ENCODE data around the gene HNRNPUL1.
"Not testable (repeated sequence)": the region's sequence is repeated elsewhere in the genome, so short reads cannot be mapped to it uniquely, and the experiment has no call there.

The HNRNPUL1 gene

DNA sequence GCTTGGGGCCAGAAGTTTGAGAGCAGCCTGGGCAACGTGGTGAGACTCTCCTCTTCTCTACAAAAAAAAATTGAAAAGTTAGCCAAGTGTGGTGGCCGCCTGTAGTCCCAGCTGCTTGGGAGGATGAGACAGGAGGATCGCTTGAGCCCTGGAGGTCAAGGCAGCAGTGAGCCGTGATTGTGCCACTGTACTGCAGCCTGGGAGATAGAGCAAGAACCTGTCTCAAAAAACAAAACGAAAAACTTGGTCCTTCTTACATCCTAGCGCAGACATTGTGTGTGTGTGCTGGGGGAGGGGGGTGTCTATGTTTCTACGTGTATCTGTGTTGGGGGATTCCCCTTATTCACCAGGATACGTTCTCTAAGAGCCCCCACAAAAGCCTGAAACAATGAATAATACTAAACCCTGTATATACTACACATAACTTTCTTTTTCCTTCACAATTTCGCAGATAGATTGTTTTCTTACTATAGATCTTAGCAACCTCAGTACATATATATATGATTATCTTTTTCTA is 37.2 kb upstream of the HNRNPUL1 start:
- H3K4me3 ChIP-seq (ENCODE audit: low read depth, low read length), result no peak overlapping the region
- TF ChIP-seq, protein P1, sequence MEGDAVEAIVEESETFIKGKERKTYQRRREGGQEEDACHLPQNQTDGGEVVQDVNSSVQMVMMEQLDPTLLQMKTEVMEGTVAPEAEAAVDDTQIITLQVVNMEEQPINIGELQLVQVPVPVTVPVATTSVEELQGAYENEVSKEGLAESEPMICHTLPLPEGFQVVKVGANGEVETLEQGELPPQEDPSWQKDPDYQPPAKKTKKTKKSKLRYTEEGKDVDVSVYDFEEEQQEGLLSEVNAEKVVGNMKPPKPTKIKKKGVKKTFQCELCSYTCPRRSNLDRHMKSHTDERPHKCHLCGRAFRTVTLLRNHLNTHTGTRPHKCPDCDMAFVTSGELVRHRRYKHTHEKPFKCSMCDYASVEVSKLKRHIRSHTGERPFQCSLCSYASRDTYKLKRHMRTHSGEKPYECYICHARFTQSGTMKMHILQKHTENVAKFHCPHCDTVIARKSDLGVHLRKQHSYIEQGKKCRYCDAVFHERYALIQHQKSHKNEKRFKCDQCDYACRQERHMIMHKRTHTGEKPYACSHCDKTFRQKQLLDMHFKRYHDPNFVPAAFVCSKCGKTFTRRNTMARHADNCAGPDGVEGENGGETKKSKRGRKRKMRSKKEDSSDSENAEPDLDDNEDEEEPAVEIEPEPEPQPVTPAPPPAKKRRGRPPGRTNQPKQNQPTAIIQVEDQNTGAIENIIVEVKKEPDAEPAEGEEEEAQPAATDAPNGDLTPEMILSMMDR (IDR thresholded peaks at IDR 0.05; ENCODE audit: borderline replicate concordance, insufficient read depth, low read depth, low read length), result no peak

GRCh38 chr19:41228486-41228885 is 35.7 kb upstream of the HNRNPUL1 start:
- no peak overlapping the region for H3K4me3 ChIP-seq (ENCODE audit: low read depth, low read length)
- TF ChIP-seq, protein P1 (IDR thresholded peaks at IDR 0.05; ENCODE audit: borderline replicate concordance, insufficient read depth, low read depth, low read length), result no peak

- H3K4me3 ChIP-seq (ENCODE audit: low read depth, low read length), result not testable (repeated sequence)
These were observed 34.8 kb upstream of the HNRNPUL1 start for GRCh38 chr19:41229338-41229737.

DNA sequence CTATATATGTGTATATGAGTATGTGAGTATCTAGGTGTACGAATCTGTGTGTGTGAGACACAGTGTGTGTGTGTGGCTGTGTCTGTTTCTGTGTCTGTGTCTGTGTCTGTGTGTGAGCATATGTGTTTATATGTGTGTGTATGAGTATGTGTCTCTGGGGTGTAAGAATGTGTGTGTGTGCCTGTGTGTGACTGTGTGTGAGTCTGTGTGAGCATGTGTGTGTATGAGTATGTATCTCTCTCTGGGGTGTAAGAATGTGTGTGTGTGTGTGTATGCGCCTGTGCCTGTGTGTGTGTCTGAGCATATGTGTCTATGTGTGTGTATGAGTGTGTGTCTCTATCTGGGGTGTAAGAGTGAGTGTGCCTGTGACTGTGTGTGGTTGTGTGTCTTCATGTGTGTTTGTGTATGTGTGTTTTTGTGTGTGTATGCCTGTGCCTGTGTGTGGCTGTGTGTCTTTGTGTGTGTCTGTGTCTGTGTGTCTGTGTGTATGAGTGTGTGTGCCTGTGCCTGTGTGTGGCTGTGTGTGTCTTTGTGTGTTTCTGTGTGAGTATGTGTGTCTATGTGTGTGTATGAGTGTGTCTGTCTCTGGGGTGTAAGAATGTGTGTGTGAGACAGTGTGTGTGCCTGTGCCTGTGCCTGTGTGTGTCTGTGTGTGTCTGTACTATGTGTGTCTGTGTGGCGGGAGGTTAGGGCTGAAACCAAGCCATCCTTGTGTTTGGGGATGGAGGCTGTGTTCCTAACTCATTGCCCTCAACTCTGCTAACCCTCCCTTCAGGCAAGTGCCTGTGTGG is 33.9 kb upstream of the HNRNPUL1 start:
- no peak overlapping the region for H3K4me3 ChIP-seq (ENCODE audit: low read depth, low read length)
- TF ChIP-seq, protein P1 (IDR thresholded peaks at IDR 0.05; ENCODE audit: borderline replicate concordance, insufficient read depth, low read depth, low read length), result no peak

GRCh38 chr19:41232686-41233085 is 31.5 kb upstream of the HNRNPUL1 start:
- H3K4me3 ChIP-seq (ENCODE audit: low read depth, low read length), result no peak overlapping the region
- TF ChIP-seq, protein P1 (IDR thresholded peaks at IDR 0.05; ENCODE audit: borderline replicate concordance, insufficient read depth, low read depth, low read length), result no peak

DNA sequence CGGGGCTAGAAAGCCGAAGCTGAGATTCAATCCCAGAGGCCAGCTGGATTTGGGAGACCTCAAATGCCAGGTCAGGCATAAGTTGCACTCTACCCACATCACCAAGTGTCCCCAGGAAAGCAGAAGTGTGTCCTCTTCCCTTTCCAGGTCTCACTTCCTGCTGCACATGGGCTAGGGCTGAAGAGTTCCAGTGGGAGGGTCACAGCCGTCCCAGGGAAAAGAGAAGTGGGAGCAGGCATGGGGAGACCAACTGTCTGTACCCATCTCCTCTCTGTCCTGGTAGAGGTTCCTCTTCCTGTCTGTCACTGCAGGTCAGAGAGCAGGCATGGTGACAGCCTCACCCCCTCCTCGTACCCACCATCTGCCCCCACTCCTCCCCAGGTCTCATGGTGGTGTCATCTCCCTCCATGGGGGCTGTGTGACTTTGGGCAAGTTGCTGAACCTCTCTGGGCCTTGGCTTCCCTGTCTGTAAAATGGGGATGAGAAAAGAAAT is 30.4 kb upstream of the HNRNPUL1 start:
- TF ChIP-seq, protein P1 (IDR thresholded peaks at IDR 0.05; ENCODE audit: borderline replicate concordance, insufficient read depth, low read depth, low read length), result no peak
- no peak overlapping the region for H3K4me3 ChIP-seq (ENCODE audit: low read depth, low read length)

DNA sequence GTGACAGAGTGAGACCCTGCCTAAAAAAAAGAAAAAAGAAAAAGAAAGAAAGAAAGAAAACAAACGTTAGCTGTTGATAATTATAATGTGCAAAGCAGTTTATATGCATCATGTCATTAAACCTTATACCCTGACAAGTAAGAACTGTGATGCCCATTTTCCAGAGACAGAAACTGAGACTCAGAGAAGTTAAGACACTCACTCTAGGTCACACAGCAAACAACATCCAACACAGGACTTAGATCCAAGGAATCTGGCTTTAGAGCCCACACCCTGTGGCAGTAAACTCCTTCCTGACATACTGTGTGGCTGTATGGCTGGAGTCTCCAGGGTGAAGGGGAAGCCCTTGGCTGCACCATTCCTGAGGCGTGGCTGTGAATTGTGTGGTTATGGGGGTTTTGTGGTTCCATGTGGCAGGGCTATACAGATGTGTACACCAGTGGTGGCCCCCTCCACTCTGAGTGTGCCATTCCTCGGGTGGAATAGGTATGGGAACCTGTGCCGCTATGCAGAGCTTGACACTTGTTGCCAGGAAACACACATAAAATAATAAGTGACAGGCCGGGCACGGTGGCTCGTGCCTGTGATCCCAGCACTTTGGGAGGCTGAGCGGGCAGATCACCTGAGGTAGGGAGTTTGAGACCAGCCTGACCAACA is 29.5 kb upstream of the HNRNPUL1 start:
- H3K4me3 ChIP-seq (ENCODE audit: low read depth, low read length), result no peak overlapping the region
- TF ChIP-seq, protein P1 (IDR thresholded peaks at IDR 0.05; ENCODE audit: borderline replicate concordance, insufficient read depth, low read depth, low read length), result no peak

Data from GM12875 (cell line).